SU-DHL-6 (cell line): ENCODE measurements around the gene ABCA3.

Experiments used
- H2AFZ ChIP-seq: fragments of 200-600 bp; sonication (generic); 2 replicates; pipeline ENCODE4 v1.6.1; 2014; ENCODE audit warnings: low read depth, mild to moderate bottlenecking, moderate library complexity, mixed read lengths, antibody characterized with exemption, low read length; ENCODE audit not compliant: severe bottlenecking
- H3F3A ChIP-seq: fragments of 200-600 bp; shearing (Covaris generic); 2 replicates; pipeline ENCODE4 v1.6.0; 2016; ENCODE audit warnings: antibody characterized with exemption, mild to moderate bottlenecking; ENCODE audit not compliant: insufficient read depth
- H3K27ac ChIP-seq: fragments of 200-600 bp; sonication (generic); 2 replicates; pipeline ENCODE4 v1.5.1; 2016; ENCODE audit warnings: low read depth, mild to moderate bottlenecking, low read length, moderate library complexity, mixed read lengths
- H3K27me3 ChIP-seq: fragments of 200-600 bp; sonication (generic), shearing (Covaris generic); 2 replicates; pipeline ENCODE4 v1.6.0; 2014; ENCODE audit warnings: mild to moderate bottlenecking, low read length
- H3K36me3 ChIP-seq: fragments of 200-600 bp; sonication (generic); 2 replicates; pipeline ENCODE4 v1.6.1; 2014; ENCODE audit warnings: mild to moderate bottlenecking, low read length, mixed read lengths
- H3K4me2 ChIP-seq: fragments of 300-600, 200-600 bp; shearing (Covaris generic), sonication (generic); 2 replicates; pipeline ENCODE4 v1.6.0; 2014; ENCODE audit warnings: low read length, low read depth, mild to moderate bottlenecking; ENCODE audit not compliant: poor library complexity, severe bottlenecking
- H3K4me3 ChIP-seq: fragments of 200-600 bp; sonication (generic); 2 replicates; pipeline ENCODE4 v1.5.1; 2014; ENCODE audit warnings: antibody characterized with exemption, low read length, mild to moderate bottlenecking, mixed read lengths; ENCODE audit not compliant: insufficient read depth, poor library complexity, severe bottlenecking
- H3K79me2 ChIP-seq: fragments of 200-600 bp; sonication (generic); 2 replicates; pipeline ENCODE4 v1.6.1; 2014; ENCODE audit warnings: mild to moderate bottlenecking, low read length, moderate library complexity; ENCODE audit not compliant: insufficient read depth
- H3K9ac ChIP-seq: fragments of 200-600 bp; sonication (generic); 2 replicates; pipeline ENCODE4 v1.7.0; 2014; ENCODE audit warnings: mild to moderate bottlenecking, low read length
- H3K9me2 ChIP-seq: fragments of 200-600 bp; sonication (generic); replicated peaks from 2 replicates; pipeline ENCODE4 v1.6.1; 2014; ENCODE audit warnings: low read length; ENCODE audit not compliant: insufficient read depth
- H3K9me3 ChIP-seq: fragments of 200-600 bp; sonication (generic); 2 replicates; pipeline ENCODE4 v1.6.1; 2014; ENCODE audit warnings: low read length, mixed read lengths; ENCODE audit not compliant: insufficient read depth
- H4K20me1 ChIP-seq: fragments of 200-600 bp; sonication (generic); 2 replicates; pipeline ENCODE4 v1.6.1; 2014; ENCODE audit warnings: low read depth, mild to moderate bottlenecking, antibody characterized with exemption, low read length, moderate library complexity, mixed read lengths
- EZH2phosphoT487 ChIP-seq: fragments of 200-600 bp; sonication (generic), shearing (Covaris generic); conservative IDR thresholded peaks from 2 replicates; pipeline ENCODE4 v1.6.1; 2018; ENCODE audit warnings: mild to moderate bottlenecking, antibody characterized with exemption, low read length, moderate library complexity, mixed read lengths
- TF ChIP-seq, protein P1 (sequence below): fragments of 200-600 bp; sonication (generic); IDR thresholded peaks from one replicate; pipeline ENCODE4 v1.5.1; 2017; ENCODE audit warnings: antibody characterized with exemption, mild to moderate bottlenecking, low read length, moderate library complexity; ENCODE audit not compliant: insufficient read depth, poor library complexity, severe bottlenecking

ABCA3 gene

DNA sequence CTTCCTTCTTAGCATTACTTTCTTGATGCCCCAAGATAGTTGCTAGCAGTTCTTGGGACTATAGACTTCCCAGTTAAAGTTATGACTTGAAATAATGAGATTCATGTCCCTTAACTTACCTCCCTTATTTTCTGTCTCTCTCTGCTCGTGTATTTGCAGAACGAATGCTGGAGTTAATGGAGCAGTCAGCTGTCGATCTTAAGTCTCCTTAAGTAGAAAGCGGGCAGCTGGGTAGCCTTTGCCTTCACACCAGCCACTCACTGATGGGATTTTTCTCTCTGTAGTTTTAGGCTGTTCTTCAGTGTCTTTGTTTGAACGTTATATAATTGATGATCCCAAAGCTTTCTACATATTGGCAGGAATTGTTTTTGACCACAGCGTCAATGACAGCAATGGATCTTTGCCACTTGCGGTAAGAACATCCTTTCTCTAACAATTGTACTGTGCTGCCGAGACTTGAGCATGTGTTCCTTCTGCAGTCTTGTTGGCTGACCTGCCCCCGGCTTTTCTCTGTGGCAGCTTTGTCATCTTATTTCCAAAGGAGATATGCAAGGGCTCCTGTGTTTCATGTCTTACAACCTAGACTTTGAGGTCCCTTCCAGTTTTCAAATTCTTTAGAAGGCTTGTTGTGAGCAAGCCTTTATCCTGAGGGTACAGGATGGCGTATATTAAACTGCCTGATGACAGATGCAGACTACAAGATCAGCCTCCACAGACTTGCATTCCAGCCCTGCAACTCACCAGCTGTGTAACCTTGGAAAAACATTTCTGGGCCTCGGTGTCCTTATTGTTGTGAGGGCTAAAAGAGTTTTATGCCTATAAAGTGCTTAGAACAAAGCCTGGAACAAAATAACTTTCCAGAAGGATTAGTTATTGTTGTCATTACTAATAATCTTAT lies 25.1 kb upstream of the ABCA3 start:
- Histone ChIP-seq H3K9me3 (no peaks in the 10 kb centered on the region), H3K79me2 (no peaks in the 10 kb centered on the region), H3K9ac (no peak overlapping the region), H3K27ac (no peak overlapping the region), H4K20me1 (no peaks in the 10 kb centered on the region), H3K36me3 (no peaks in the 10 kb centered on the region), H3F3A (no peaks in the 10 kb centered on the region), H3K9me2 (no peaks in the 10 kb centered on the region), H3K27me3 (no peaks in the 10 kb centered on the region), H3K4me2 (no peak overlapping the region), H2AFZ (no peak overlapping the region), H3K4me3 (no peak overlapping the region)
- TF ChIP-seq, protein P1, sequence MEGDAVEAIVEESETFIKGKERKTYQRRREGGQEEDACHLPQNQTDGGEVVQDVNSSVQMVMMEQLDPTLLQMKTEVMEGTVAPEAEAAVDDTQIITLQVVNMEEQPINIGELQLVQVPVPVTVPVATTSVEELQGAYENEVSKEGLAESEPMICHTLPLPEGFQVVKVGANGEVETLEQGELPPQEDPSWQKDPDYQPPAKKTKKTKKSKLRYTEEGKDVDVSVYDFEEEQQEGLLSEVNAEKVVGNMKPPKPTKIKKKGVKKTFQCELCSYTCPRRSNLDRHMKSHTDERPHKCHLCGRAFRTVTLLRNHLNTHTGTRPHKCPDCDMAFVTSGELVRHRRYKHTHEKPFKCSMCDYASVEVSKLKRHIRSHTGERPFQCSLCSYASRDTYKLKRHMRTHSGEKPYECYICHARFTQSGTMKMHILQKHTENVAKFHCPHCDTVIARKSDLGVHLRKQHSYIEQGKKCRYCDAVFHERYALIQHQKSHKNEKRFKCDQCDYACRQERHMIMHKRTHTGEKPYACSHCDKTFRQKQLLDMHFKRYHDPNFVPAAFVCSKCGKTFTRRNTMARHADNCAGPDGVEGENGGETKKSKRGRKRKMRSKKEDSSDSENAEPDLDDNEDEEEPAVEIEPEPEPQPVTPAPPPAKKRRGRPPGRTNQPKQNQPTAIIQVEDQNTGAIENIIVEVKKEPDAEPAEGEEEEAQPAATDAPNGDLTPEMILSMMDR = no peak
- no peak for TF ChIP-seq EZH2phosphoT487

DNA sequence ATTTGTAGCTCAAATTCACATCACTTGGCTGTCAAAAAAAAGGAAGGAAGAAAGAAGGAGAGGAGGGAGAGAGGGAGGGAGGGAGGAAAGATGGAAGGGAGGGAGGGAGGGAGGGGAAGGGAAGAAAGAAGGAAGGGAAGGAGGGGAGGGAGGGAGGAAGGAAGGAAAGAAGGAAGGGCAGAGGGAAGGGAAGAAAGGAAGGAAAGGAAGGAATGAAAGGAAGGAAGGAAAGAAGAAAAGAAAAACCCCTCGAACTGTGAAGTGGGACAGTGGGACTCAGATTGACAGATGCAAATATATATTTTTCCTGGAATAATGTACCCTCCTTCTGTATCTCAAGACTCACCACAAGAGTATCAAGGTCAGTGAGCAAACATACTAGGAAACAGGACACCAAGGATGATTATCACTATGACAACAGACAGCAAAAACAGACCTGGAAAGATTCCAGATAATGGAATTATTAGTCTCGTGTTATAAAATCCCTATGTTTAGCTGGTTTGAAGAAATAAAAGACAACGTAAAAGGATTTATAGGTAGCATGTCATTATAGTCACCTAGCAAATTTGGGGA lies 24.2 kb upstream of the ABCA3 start:
- no peaks in the 10 kb centered on the region for H3K27me3 ChIP-seq
- H3K36me3 ChIP-seq = no peaks in the 10 kb centered on the region
- no peak overlapping the region for H3K4me3 ChIP-seq
- H3F3A ChIP-seq = no peaks in the 10 kb centered on the region
- H2AFZ ChIP-seq = no peak overlapping the region
- H3K9ac ChIP-seq = no peak overlapping the region
- no peaks in the 10 kb centered on the region for H3K79me2 ChIP-seq
- no peak overlapping the region for H3K27ac ChIP-seq
- H3K9me3 ChIP-seq = no peaks in the 10 kb centered on the region
- TF ChIP-seq EZH2phosphoT487 = no peak
- TF ChIP-seq, protein P1 = no peak
- H3K9me2 ChIP-seq = no peaks in the 10 kb centered on the region
- H3K4me2 ChIP-seq = no peak overlapping the region
- H4K20me1 ChIP-seq = no peaks in the 10 kb centered on the region

DNA sequence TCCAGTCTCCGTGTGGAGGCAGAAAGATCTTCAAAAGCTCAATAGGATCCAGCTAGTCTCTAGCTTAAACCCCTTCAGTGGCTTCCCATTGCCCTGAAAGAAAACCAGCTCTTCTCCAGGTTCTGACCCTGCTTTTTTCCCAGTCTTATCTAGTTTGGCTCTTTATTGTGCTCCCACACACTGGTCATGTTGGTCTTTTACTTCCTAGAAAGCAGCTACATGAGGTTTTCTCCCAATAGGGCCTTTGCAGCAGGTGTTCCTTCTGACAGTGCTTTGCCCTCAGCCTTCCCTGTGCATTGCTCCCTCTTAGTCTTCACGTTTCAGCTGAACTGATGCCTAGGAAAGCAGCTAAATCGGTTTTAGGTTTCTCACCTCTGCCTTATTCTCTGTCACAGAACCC lies 21.7 kb upstream of the ABCA3 start:
- no peaks in the 10 kb centered on the region for H3K79me2 ChIP-seq
- no peaks in the 10 kb centered on the region for H3K9me2 ChIP-seq
- no peaks in the 10 kb centered on the region for H4K20me1 ChIP-seq
- peaks cover 4% of the 10 kb centered on the region; the same call in 1 of the 2 replicates for H3K9me3 ChIP-seq
- no peak overlapping the region for H3K9ac ChIP-seq
- H3K4me2 ChIP-seq = no peak overlapping the region
- no peak overlapping the region for H2AFZ ChIP-seq
- no peak overlapping the region for H3K4me3 ChIP-seq
- TF ChIP-seq, protein P1 = no peak
- TF ChIP-seq EZH2phosphoT487 = no peak
- H3K27ac ChIP-seq = no peak overlapping the region
- H3K36me3 ChIP-seq = no peaks in the 10 kb centered on the region
- H3F3A ChIP-seq = no peaks in the 10 kb centered on the region
- no peaks in the 10 kb centered on the region for H3K27me3 ChIP-seq
